CD4-positive, CD25-positive, alpha-beta regulatory T cell (primary cell): ENCODE results near the gene CHGA. TPM values are rescaled to one million over a fixed set of nuclear protein-coding genes. Genes with fewer than 3 reads are reported as not detected.
A peak's percentile ranks its signal among the peaks of the same experiment; 100 is the strongest.

Experiments used
- ATAC-seq, 2 donors: fragments of 150-1000 bp; cut with Tn5 transposase; one replicate each; pipeline ENCODE4 v1.10.0; 2021; ENCODE audit warnings: low read depth in 2 of 2, moderate number of reproducible peaks in 2 of 2, moderate library complexity in 1 of 2
- DNase-seq, 3 donors: peaks; one replicate each; pipeline versions ENCODE4 v3.0.0 to v3.0.0-alpha.2; 2012 to 2022; ENCODE audit warnings: mixed read lengths in 1 of 3
- H3K27ac ChIP-seq: one replicate; pipeline ENCODE4 v1.7.0; 2013; ENCODE audit warnings: mild to moderate bottlenecking, low read length; ENCODE audit not compliant: insufficient read depth, poor library complexity, severe bottlenecking
- H3K27me3 ChIP-seq: one replicate; pipeline ENCODE4 v1.7.0; 2013; ENCODE audit warnings: low read length; ENCODE audit not compliant: control insufficient read depth, insufficient read depth
- H3K36me3 ChIP-seq: one replicate; pipeline ENCODE4 v1.7.0; 2013; ENCODE audit warnings: mild to moderate bottlenecking, low read length, moderate library complexity; ENCODE audit not compliant: control insufficient read depth, insufficient read depth
- H3K4me1 ChIP-seq: 2 replicates; pipeline ENCODE4 v1.7.0; 2013; ENCODE audit warnings: mild to moderate bottlenecking, low read length; ENCODE audit not compliant: insufficient read depth, control insufficient read depth, poor library complexity, severe bottlenecking
- H3K4me3 ChIP-seq: one replicate; pipeline ENCODE4 v1.7.0; 2013; ENCODE audit warnings: low read depth, mild to moderate bottlenecking, low read length, moderate library complexity
- H3K9me3 ChIP-seq, 2 experiments: 1 replicate in 1 of 2; 2 replicates in 1 of 2; pipeline ENCODE4 v1.7.0; 2013; ENCODE audit warnings: low read length in 2 of 2, mild to moderate bottlenecking in 1 of 2, moderate library complexity in 1 of 2; ENCODE audit not compliant: control insufficient read depth in 2 of 2
- H3K27ac Mint-ChIP-seq, 3 donors: one replicate each; pipeline ENCODE4 v1.8.0; 2020 to 2022; ENCODE audit warnings: mild to moderate bottlenecking in 3 of 3, mixed read lengths in 3 of 3, moderate library complexity in 2 of 3
- H3K27me3 Mint-ChIP-seq: one replicate; pipeline ENCODE4 v1.8.0; 2022; ENCODE audit warnings: mild to moderate bottlenecking, mixed read lengths
- H3K36me3 Mint-ChIP-seq: one replicate; pipeline ENCODE4 v1.8.0; 2020; ENCODE audit warnings: mixed read lengths
- H3K4me1 Mint-ChIP-seq, 4 donors: one replicate each; pipeline ENCODE4 v1.8.0; 2020 to 2022; ENCODE audit warnings: mixed read lengths in 4 of 4, mild to moderate bottlenecking in 1 of 4
- H3K4me3 Mint-ChIP-seq, 4 donors: one replicate each; pipeline ENCODE4 v1.8.0; 2020 to 2022; ENCODE audit warnings: mild to moderate bottlenecking in 4 of 4, mixed read lengths in 4 of 4, moderate library complexity in 3 of 4
- H3K9me3 Mint-ChIP-seq, 7 donors: one replicate each; pipeline ENCODE4 v1.8.0; 2020 to 2022; ENCODE audit warnings: mixed read lengths in 7 of 7, mild to moderate bottlenecking in 3 of 7, moderate library complexity in 2 of 7
- polyA plus RNA-seq, 4 donors: library from polyadenylated mRNA; unstranded; fragments of 300-500 nt; fragmentation: Illumina TruSeq; gene quantifications; one replicate each; pipeline ENCODE4 v1.2.3, GENCODE V29; 2021
- total RNA-seq: library from RNA; stranded (reverse); gene quantifications from one replicate; pipeline ENCODE4 v1.2.3, GENCODE V29; 2022

The CHGA gene
- total and polyA plus RNA-seq, 5 donors from 2014 or later, result 0.21 to 0.72 (median 0.33) TPM; not detected in 1

DNA sequence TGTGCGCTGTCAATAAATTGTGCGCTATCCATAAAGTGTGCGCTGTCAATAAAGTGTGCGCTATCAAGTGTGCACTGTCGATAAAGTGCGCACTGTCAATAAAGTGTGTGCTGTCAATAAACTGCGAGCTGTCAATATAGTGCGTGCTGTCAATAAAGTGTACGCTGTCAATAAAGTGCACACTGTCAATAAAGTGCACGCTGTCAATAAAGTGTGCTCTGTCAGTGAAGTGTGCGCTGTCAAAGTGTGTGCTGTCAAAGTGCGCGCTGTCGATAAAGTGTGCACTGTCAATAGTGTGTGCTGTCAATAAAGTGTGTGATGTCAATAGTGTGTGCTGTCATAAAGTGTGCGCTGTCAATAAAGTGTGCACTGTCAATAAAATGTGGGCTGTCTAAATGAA lies 2.9 kb upstream of the CHGA start:
- Histone ChIP-seq H3K27me3 (no peaks in the 10 kb centered on the region), H3K4me1 (no peaks in the 10 kb centered on the region), H3K36me3 (no peaks in the 10 kb centered on the region), H3K9me3 (no peaks in the 10 kb centered on the region), H3K27ac (no peak overlapping the region), H3K4me3 (no peak overlapping the region)
- peak overlapping the region in 1 of 3 donors; percentile 57 for H3K27ac Mint-ChIP-seq
- H3K9me3 Mint-ChIP-seq, result peaks cover 0 to 4% (median 0%) of the 10 kb centered on the region in 7 donors
- no peak for ATAC-seq
- H3K27me3 Mint-ChIP-seq, result peaks cover 26% of the 10 kb centered on the region
- no peak for DNase-seq
- peaks cover 0 to 12% (median 2%) of the 10 kb centered on the region in 4 donors for H3K4me1 Mint-ChIP-seq
- H3K4me3 Mint-ChIP-seq, result no peak overlapping the region
- no peaks in the 10 kb centered on the region for H3K36me3 Mint-ChIP-seq

DNA sequence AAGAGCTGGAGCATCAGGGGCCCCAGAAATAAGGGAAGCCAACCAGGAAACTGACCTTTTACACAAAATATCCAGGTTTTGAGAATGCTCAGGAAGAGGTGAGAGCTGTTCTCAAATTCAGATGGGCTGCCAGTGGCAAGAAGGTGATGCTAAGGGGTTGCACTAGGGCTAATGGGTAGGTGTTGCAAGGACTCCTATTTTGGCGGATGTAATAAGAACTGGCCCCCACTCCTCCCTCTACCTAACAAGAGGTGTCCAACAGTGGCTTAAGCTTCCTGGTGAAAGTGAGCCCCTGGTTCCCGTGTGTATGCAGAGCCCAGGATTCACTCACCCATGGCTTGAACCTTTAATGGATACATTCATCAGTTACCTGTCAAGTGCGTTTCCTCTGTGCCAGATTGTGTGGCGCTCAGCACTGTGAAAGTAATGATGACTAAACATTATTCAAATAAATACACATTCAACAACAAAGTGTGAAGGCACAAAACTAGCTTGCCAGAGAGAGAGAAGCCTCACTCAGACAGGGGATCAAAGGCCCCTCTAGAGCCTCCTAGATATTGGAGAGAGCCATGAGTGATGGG lies 705 bp upstream of the CHGA start:
- Mint-ChIP-seq H3K36me3 (no peaks in the 10 kb centered on the region), H3K9me3 (peaks cover 0 to 4% (median 0%) of the 10 kb centered on the region in 7 donors), H3K4me1 (peaks cover 0 to 12% (median 2%) of the 10 kb centered on the region in 4 donors), H3K4me3 (peak overlapping the region in 1 of 4 donors; percentile 26), H3K27ac (no peak overlapping the region), H3K27me3 (peaks cover 29% of the 10 kb centered on the region)
- no peaks in the 10 kb centered on the region for H3K4me1 ChIP-seq
- no peaks in the 10 kb centered on the region for H3K9me3 ChIP-seq
- H3K27me3 ChIP-seq, result no peaks in the 10 kb centered on the region
- no peak overlapping the region for H3K27ac ChIP-seq
- no peak for DNase-seq
- no peak for ATAC-seq
- H3K4me3 ChIP-seq, result no peak overlapping the region
- H3K36me3 ChIP-seq, result no peaks in the 10 kb centered on the region

DNA sequence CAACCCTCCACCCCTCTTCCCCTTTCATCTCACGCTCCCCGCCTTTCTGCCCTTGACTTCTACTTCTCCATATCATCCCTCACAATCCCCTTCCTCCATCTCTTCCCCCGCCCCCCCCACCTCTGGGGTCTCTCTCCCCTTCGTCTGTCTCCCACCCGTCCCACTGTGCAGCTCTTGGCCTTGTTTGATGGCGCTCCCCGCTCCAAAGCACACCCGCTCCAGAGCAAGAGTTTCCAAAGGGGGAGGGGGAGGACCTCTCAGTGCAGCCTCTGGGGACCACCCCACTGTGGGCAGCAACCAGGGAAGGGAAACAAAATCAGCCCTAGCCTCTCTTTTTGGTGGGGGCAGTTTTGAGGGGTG lies 774 bp downstream of the CHGA start:
- DNase-seq (no peak), ATAC-seq (no peak)
- Histone ChIP-seq H3K4me1 (no peaks in the 10 kb centered on the region), H3K9me3 (no peaks in the 10 kb centered on the region), H3K27me3 (no peaks in the 10 kb centered on the region), H3K4me3 (no peak overlapping the region), H3K36me3 (no peaks in the 10 kb centered on the region), H3K27ac (no peak overlapping the region)
- peaks cover 0 to 4% (median 0%) of the 10 kb centered on the region in 7 donors for H3K9me3 Mint-ChIP-seq
- H3K27ac Mint-ChIP-seq, result no peak overlapping the region
- peaks cover 28% of the 10 kb centered on the region for H3K27me3 Mint-ChIP-seq
- H3K4me3 Mint-ChIP-seq, result no peak overlapping the region
- no peaks in the 10 kb centered on the region for H3K36me3 Mint-ChIP-seq
- H3K4me1 Mint-ChIP-seq, result peaks cover 0 to 12% (median 2%) of the 10 kb centered on the region in 4 donors

DNA sequence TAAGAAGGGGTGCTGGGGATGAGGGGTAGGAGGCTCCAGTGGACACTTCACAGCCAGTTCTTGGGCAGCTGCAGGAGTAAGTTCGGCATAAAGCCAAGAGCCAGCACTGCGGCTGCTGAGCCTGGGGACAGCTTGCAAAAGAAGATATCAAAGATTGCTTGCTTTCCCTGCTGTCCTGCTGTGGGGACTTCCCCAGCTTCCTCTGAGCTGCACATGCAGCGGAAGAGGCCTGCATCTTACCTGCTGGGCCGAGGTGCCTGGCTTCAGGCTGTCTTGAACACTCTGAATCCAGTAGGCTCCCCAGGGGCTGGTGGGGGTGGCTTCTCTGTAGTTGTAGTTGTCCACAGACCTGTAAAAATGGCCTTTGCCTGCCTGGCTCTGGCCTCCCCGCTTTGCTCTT lies 1.3 kb downstream of the CHGA start:
- Mint-ChIP-seq H3K9me3 (peaks cover 0 to 4% (median 0%) of the 10 kb centered on the region in 7 donors), H3K36me3 (no peaks in the 10 kb centered on the region), H3K4me1 (peaks cover 0 to 12% (median 2%) of the 10 kb centered on the region in 4 donors), H3K27ac (no peak overlapping the region), H3K4me3 (no peak overlapping the region), H3K27me3 (peaks cover 23% of the 10 kb centered on the region)
- H3K27ac ChIP-seq, result no peak overlapping the region
- H3K4me1 ChIP-seq, result no peaks in the 10 kb centered on the region
- no peaks in the 10 kb centered on the region for H3K27me3 ChIP-seq
- ATAC-seq, result peak in 1 of 2 donors; percentile 42
- no peak overlapping the region for H3K4me3 ChIP-seq
- peak in 1 of 3 donors; percentile 24 for DNase-seq
- H3K36me3 ChIP-seq, result no peaks in the 10 kb centered on the region
- no peaks in the 10 kb centered on the region for H3K9me3 ChIP-seq

DNA sequence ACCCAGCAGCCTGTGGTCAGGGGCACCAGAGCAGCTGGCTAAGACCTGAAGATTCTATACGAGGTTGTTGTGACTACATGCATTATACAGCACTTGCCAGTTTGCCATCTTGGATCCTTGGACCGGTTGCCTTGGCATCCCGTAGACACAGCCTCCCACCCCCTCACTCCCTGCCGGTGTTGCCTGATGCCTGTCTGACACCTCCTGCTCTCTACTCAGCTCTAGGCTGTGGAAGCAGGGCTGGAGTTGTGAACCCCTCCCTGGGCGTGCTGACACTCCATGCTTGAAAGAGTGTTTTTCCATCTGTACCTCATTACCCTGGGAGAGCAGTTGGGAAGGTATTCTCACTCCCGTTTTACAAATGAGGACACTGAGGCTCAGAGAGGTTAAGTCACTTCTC lies 2.5 kb downstream of the CHGA start:
- peaks cover 0 to 4% (median 0%) of the 10 kb centered on the region in 7 donors for H3K9me3 Mint-ChIP-seq
- Histone ChIP-seq H3K4me1 (no peaks in the 10 kb centered on the region), H3K27ac (no peak overlapping the region), H3K9me3 (no peaks in the 10 kb centered on the region), H3K27me3 (no peaks in the 10 kb centered on the region), H3K4me3 (no peak overlapping the region), H3K36me3 (no peaks in the 10 kb centered on the region)
- H3K27ac Mint-ChIP-seq, result no peak overlapping the region
- no peak for ATAC-seq
- H3K36me3 Mint-ChIP-seq, result no peaks in the 10 kb centered on the region
- H3K27me3 Mint-ChIP-seq, result peaks cover 22% of the 10 kb centered on the region
- H3K4me3 Mint-ChIP-seq, result no peak overlapping the region
- DNase-seq, result no peak
- H3K4me1 Mint-ChIP-seq, result peaks cover 0 to 12% (median 2%) of the 10 kb centered on the region in 4 donors

DNA sequence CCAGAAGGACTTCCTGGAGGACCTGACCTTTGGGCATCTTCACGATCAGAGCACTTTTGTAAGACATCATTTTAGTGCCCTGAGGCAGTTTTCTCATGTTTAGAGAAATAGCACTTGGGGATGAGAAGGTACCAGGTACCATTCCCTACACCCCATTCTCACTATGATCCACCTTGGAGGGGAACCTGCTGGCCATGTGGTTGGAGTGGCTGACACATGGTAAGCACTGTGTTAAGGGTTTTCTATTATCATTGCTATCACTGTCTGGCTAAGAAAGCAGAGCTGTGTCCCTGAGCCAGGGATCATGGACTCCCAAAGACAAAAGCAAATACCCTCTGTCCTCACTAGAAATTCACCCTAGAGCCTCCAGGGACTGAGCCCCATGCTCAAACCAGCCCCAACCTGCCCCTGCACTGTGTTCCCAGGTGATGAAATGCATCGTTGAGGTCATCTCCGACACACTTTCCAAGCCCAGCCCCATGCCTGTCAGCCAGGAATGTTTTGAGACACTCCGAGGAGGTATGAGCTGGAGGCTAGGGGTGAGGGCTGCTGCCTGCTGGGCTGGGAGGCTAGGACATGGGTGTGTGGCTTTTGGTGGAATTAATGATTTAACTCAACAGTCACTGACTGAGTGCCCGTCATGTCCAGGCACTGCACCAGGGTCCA lies 3.4 kb downstream of the CHGA start:
- no peak for ATAC-seq

DNA sequence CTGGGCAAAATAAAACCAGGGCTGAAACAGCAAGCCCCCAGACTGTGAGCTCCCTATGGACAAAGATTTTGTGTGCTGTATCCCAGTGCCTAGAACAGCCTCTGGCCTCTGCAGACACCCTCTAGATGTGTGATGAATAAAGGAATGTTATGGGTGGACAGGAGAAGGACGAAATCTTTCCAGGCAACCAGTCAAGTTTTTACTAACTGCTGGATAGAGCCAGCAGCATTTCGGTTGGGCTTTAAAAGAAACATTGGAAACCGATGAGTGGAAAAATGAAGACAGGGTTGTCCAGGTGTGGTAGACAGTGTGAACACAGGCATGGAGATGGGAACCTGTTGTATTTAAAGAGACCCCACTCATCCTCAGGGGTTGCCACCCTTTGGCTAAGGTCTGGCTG lies 4.0 kb downstream of the CHGA start:
- Histone ChIP-seq H3K4me3 (no peak overlapping the region), H3K27me3 (no peaks in the 10 kb centered on the region), H3K27ac (no peak overlapping the region), H3K9me3 (no peaks in the 10 kb centered on the region), H3K36me3 (no peaks in the 10 kb centered on the region), H3K4me1 (no peaks in the 10 kb centered on the region)
- no peak overlapping the region for H3K27ac Mint-ChIP-seq
- H3K9me3 Mint-ChIP-seq, result peaks cover 0 to 4% (median 0%) of the 10 kb centered on the region in 7 donors
- H3K27me3 Mint-ChIP-seq, result peaks cover 22% of the 10 kb centered on the region
- ATAC-seq, result no peak
- H3K36me3 Mint-ChIP-seq, result no peaks in the 10 kb centered on the region
- H3K4me3 Mint-ChIP-seq, result no peak overlapping the region
- no peak for DNase-seq
- H3K4me1 Mint-ChIP-seq, result peaks cover 0 to 12% (median 2%) of the 10 kb centered on the region in 4 donors

More for the DNA sequence above, 3.4 kb downstream of the CHGA start:
- H3K27ac Mint-ChIP-seq, result no peak overlapping the region
- no peak overlapping the region for H3K4me3 Mint-ChIP-seq
- peaks cover 22% of the 10 kb centered on the region for H3K27me3 Mint-ChIP-seq
- H3K4me1 ChIP-seq, result no peaks in the 10 kb centered on the region
- no peaks in the 10 kb centered on the region for H3K27me3 ChIP-seq
- no peak overlapping the region for H3K27ac ChIP-seq
- H3K4me1 Mint-ChIP-seq, result peaks cover 0 to 12% (median 2%) of the 10 kb centered on the region in 4 donors
- H3K4me3 ChIP-seq, result no peak overlapping the region
- H3K36me3 ChIP-seq, result no peaks in the 10 kb centered on the region
- peaks cover 0 to 4% (median 0%) of the 10 kb centered on the region in 7 donors for H3K9me3 Mint-ChIP-seq
- no peaks in the 10 kb centered on the region for H3K36me3 Mint-ChIP-seq
- no peaks in the 10 kb centered on the region for H3K9me3 ChIP-seq
- DNase-seq, result no peak
